ENCODE results near the gene GMCL2.

The GMCL2 gene

GRCh38 chr5:178177569-178177968 is 9.6 kb downstream of the GMCL2 start:
- no peak for DNase-seq

GRCh38 chr5:178176791-178177190 is 10.4 kb downstream of the GMCL2 start:
- no peak for DNase-seq

GRCh38 chr5:178174456-178174855 is 12.7 kb downstream of the GMCL2 start:
- no peak for DNase-seq

- DNase-seq, result no peak
Observed at GRCh38 chr5:178170455-178170854, 16.7 kb downstream of the GMCL2 start.

- DNase-seq, result no peak
Observed at GRCh38 chr5:178165581-178165980, 21.6 kb downstream of the GMCL2 start.

- peak; percentile 90 for DNase-seq
Observed at GRCh38 chr5:178163772-178164735, 23.1 kb downstream of the GMCL2 start.

GRCh38 chr5:178162481-178162880 is 24.7 kb downstream of the GMCL2 start:
- DNase-seq, result no peak

GRCh38 chr5:178160176-178160575 is 27.0 kb downstream of the GMCL2 start:
- DNase-seq, result no peak

- DNase-seq, result no peak
Observed at GRCh38 chr5:178155065-178155464, 32.1 kb downstream of the GMCL2 start.

GRCh38 chr5:178153530-178154340 is 33.4 kb downstream of the GMCL2 start, which contains the start of gene NHP2:
Gene NHP2 (minus strand): TSS chr5:178153885. CDS start chr5:178153817, 68 bp downstream.
- DNase-seq, result peak; percentile 100

- DNase-seq, result no peak
Observed at GRCh38 chr5:178152491-178153444, 34.4 kb downstream of the GMCL2 start.

GRCh38 chr5:178150977-178151734 is 36.0 kb downstream of the GMCL2 start:
- DNase-seq, result peak; percentile 53

- no peak for DNase-seq
Observed at GRCh38 chr5:178149199-178149932, 37.8 kb downstream of the GMCL2 start.

- DNase-seq, result no peak
Observed at GRCh38 chr5:178147406-178147805, 39.8 kb downstream of the GMCL2 start.

- DNase-seq, result peak; percentile 82
Observed at GRCh38 chr5:178145965-178146820, 41.0 kb downstream of the GMCL2 start.

GRCh38 chr5:178143901-178144300 is 43.3 kb downstream of the GMCL2 start:
- no peak for DNase-seq

- DNase-seq, result no peak
Observed at GRCh38 chr5:178143246-178143645, 43.9 kb downstream of the GMCL2 start.

- DNase-seq, result no peak
Observed at GRCh38 chr5:178142642-178143041, 44.5 kb downstream of the GMCL2 start.

GRCh38 chr5:178141550-178141949 is 45.6 kb downstream of the GMCL2 start:
- DNase-seq, result no peak

GRCh38 chr5:178137991-178138390 is 49.2 kb downstream of the GMCL2 start:
- DNase-seq, result no peak
